ENCODE measurements around the gene KDM4C.

DNA sequence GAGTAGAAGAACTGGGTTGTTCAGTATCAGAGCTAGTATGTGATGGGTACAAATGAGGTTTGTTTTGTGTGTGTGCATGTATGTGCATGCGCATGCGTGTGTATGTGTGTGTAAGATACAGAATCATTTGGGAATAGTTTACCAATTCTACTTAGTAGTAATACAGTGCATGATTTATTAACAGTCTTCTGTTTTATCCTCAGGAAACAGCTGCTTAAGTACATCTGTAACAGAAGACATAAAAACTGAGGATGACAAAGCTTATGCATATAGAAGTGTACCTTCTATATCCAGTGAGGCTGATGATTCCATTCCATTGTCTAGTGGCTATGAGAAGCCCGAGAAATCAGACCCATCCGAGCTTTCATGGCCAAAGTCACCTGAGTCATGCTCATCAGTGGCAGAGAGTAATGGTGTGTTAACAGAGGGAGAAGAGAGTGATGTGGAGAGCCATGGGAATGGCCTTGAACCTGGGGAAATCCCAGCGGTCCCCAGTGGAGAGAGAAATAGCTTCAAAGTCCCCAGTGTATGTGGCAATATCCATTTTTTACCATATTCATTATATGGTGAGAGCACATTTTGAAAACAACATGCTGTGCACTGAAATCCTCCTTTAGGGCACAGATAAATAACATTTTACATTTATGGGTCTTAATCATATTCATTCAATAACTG lies 228.5 kb downstream of the KDM4C start:
- TF ChIP-seq, protein P1, sequence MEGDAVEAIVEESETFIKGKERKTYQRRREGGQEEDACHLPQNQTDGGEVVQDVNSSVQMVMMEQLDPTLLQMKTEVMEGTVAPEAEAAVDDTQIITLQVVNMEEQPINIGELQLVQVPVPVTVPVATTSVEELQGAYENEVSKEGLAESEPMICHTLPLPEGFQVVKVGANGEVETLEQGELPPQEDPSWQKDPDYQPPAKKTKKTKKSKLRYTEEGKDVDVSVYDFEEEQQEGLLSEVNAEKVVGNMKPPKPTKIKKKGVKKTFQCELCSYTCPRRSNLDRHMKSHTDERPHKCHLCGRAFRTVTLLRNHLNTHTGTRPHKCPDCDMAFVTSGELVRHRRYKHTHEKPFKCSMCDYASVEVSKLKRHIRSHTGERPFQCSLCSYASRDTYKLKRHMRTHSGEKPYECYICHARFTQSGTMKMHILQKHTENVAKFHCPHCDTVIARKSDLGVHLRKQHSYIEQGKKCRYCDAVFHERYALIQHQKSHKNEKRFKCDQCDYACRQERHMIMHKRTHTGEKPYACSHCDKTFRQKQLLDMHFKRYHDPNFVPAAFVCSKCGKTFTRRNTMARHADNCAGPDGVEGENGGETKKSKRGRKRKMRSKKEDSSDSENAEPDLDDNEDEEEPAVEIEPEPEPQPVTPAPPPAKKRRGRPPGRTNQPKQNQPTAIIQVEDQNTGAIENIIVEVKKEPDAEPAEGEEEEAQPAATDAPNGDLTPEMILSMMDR (IDR thresholded peaks at IDR 0.05 in 2 of 3, conservative IDR thresholded peaks at IDR 0.05 in 1 of 3; ENCODE audit: borderline replicate concordance in 1 of 3, insufficient read depth in 1 of 3, low read depth in 2 of 3, low read length in 2 of 3), result no peak
- TF ChIP-seq EZH2 (IDR thresholded peaks at IDR 0.05) (no peak), ELF1 (IDR thresholded peaks at IDR 0.05; ENCODE audit: borderline replicate concordance, low read depth) (no peak), RAD21 (IDR thresholded peaks at IDR 0.05; ENCODE audit: low read depth) (no peak), CEBPB (IDR thresholded peaks at IDR 0.05; ENCODE audit: low read depth) (no peak), EZH2phosphoT487 (IDR thresholded peaks at IDR 0.05; ENCODE audit: borderline replicate concordance) (no peak), POLR2AphosphoS5 (IDR thresholded peaks at IDR 0.05; ENCODE audit: low read depth, low read length) (no peak), POLR2A (IDR thresholded peaks at IDR 0.05; ENCODE audit: borderline replicate concordance, extremely low read depth, insufficient read depth, insufficient read length) (no peak), SIN3A (IDR thresholded peaks at IDR 0.05; ENCODE audit: low read depth) (no peak), YY1 (IDR thresholded peaks at IDR 0.05; ENCODE audit: extremely low read depth, insufficient replicate concordance, low read depth, low read length) (no peak)
- TF ChIP-seq, protein P2, sequence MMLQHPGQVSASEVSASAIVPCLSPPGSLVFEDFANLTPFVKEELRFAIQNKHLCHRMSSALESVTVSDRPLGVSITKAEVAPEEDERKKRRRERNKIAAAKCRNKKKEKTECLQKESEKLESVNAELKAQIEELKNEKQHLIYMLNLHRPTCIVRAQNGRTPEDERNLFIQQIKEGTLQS (IDR thresholded peaks at IDR 0.05), result no peak
- TF ChIP-seq, protein P3, sequence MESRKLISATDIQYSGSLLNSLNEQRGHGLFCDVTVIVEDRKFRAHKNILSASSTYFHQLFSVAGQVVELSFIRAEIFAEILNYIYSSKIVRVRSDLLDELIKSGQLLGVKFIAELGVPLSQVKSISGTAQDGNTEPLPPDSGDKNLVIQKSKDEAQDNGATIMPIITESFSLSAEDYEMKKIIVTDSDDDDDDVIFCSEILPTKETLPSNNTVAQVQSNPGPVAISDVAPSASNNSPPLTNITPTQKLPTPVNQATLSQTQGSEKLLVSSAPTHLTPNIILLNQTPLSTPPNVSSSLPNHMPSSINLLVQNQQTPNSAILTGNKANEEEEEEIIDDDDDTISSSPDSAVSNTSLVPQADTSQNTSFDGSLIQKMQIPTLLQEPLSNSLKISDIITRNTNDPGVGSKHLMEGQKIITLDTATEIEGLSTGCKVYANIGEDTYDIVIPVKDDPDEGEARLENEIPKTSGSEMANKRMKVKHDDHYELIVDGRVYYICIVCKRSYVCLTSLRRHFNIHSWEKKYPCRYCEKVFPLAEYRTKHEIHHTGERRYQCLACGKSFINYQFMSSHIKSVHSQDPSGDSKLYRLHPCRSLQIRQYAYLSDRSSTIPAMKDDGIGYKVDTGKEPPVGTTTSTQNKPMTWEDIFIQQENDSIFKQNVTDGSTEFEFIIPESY (IDR thresholded peaks at IDR 0.05; ENCODE audit: extremely low read depth, insufficient replicate concordance, low read length), result no peak
- TF ChIP-seq, protein P4, sequence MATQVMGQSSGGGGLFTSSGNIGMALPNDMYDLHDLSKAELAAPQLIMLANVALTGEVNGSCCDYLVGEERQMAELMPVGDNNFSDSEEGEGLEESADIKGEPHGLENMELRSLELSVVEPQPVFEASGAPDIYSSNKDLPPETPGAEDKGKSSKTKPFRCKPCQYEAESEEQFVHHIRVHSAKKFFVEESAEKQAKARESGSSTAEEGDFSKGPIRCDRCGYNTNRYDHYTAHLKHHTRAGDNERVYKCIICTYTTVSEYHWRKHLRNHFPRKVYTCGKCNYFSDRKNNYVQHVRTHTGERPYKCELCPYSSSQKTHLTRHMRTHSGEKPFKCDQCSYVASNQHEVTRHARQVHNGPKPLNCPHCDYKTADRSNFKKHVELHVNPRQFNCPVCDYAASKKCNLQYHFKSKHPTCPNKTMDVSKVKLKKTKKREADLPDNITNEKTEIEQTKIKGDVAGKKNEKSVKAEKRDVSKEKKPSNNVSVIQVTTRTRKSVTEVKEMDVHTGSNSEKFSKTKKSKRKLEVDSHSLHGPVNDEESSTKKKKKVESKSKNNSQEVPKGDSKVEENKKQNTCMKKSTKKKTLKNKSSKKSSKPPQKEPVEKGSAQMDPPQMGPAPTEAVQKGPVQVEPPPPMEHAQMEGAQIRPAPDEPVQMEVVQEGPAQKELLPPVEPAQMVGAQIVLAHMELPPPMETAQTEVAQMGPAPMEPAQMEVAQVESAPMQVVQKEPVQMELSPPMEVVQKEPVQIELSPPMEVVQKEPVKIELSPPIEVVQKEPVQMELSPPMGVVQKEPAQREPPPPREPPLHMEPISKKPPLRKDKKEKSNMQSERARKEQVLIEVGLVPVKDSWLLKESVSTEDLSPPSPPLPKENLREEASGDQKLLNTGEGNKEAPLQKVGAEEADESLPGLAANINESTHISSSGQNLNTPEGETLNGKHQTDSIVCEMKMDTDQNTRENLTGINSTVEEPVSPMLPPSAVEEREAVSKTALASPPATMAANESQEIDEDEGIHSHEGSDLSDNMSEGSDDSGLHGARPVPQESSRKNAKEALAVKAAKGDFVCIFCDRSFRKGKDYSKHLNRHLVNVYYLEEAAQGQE (IDR thresholded peaks at IDR 0.05; ENCODE audit: low read depth), result no peak
